ENCODE measurements around the gene KMO.

DNA sequence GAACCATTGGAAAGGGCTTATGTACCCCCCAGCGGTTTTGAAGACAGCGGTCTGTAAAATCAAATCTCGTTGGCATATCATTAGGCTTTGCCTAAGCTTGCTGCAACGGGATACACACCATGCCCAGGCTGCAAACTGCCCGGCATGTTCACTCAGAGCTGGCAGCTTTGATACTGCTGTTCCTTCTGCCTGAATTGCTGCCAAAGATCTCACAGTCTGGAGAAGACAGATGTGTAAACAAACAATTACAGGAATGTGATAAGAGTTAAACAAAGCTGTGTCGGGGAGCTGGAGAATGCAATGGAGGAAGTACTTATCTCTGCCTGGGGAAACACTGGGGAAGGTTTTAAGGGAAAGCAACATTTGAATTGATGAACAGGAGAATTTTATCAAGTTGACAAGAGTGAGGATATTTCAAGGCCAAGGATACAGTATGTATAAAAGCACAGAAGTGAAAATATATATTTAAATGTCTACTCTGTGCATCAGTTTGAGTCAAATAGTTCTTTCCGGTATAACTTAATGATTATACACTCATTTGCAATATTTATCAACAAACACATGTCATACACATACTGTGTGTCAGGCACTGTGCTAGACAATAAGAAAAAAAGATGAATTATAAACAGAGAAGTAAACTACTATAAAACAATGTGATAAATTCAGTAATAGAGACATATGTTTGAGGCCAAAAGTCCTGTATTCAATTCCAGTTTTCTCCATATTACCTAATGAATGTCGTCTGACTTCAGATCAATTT, 78.1 kb downstream of the KMO start:
- TF ChIP-seq, protein P1, sequence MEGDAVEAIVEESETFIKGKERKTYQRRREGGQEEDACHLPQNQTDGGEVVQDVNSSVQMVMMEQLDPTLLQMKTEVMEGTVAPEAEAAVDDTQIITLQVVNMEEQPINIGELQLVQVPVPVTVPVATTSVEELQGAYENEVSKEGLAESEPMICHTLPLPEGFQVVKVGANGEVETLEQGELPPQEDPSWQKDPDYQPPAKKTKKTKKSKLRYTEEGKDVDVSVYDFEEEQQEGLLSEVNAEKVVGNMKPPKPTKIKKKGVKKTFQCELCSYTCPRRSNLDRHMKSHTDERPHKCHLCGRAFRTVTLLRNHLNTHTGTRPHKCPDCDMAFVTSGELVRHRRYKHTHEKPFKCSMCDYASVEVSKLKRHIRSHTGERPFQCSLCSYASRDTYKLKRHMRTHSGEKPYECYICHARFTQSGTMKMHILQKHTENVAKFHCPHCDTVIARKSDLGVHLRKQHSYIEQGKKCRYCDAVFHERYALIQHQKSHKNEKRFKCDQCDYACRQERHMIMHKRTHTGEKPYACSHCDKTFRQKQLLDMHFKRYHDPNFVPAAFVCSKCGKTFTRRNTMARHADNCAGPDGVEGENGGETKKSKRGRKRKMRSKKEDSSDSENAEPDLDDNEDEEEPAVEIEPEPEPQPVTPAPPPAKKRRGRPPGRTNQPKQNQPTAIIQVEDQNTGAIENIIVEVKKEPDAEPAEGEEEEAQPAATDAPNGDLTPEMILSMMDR (IDR thresholded peaks at IDR 0.05) = no peak
- TF ChIP-seq POLR2A (IDR thresholded peaks at IDR 0.05) = no peak
